HG03342 (cell line): ENCODE results near the gene ARFRP1.
"Not testable (repeated sequence)": the region's sequence is repeated elsewhere in the genome, so short reads cannot be mapped to it uniquely, and the experiment has no call there.

Experiments
- ATAC-seq: cut with Tn5 transposase; IDR thresholded peaks from one replicate; pipeline ENCODE4 v1.9.1; 2021; ENCODE audit warnings: mild to moderate bottlenecking, moderate library complexity; ENCODE audit not compliant: unreplicated experiment

ARFRP1 gene

GRCh38 chr20:63680427-63680826 lies 27.3 kb downstream of the ARFRP1 start:
- no peak for ATAC-seq

GRCh38 chr20:63679799-63680305 lies 27.9 kb downstream of the ARFRP1 start:
- ATAC-seq: no peak

GRCh38 chr20:63678667-63679465 lies 28.9 kb downstream of the ARFRP1 start:
- ATAC-seq: no peak

GRCh38 chr20:63678071-63678470 lies 29.7 kb downstream of the ARFRP1 start:
- no peak for ATAC-seq

GRCh38 chr20:63675681-63676368 lies 32.0 kb downstream of the ARFRP1 start:
- no peak for ATAC-seq

GRCh38 chr20:63673951-63674350 lies 33.8 kb downstream of the ARFRP1 start:
- ATAC-seq: no peak

- ATAC-seq: no peak
These were observed 35.1 kb downstream of the ARFRP1 start for GRCh38 chr20:63672666-63673065.

GRCh38 chr20:63671695-63672094 lies 36.1 kb downstream of the ARFRP1 start:
- ATAC-seq: not testable (repeated sequence)

- no peak for ATAC-seq
These were observed 39.4 kb downstream of the ARFRP1 start for GRCh38 chr20:63668351-63668750.

- no peak for ATAC-seq
These were observed 39.9 kb downstream of the ARFRP1 start for GRCh38 chr20:63667858-63668257.

GRCh38 chr20:63665708-63666107 lies 42.1 kb downstream of the ARFRP1 start:
- no peak for ATAC-seq

- ATAC-seq: no peak
These were observed 42.7 kb downstream of the ARFRP1 start for GRCh38 chr20:63664861-63665594.

- ATAC-seq: no peak
These were observed 43.5 kb downstream of the ARFRP1 start for GRCh38 chr20:63664143-63664851.

- ATAC-seq: no peak
These were observed 44.3 kb downstream of the ARFRP1 start for GRCh38 chr20:63663332-63664066.

GRCh38 chr20:63662813-63663189 lies 45.0 kb downstream of the ARFRP1 start:
- no peak for ATAC-seq

- no peak for ATAC-seq
These were observed 45.6 kb downstream of the ARFRP1 start for GRCh38 chr20:63661959-63662812.

GRCh38 chr20:63661108-63661507 lies 46.7 kb downstream of the ARFRP1 start:
- no peak for ATAC-seq

- ATAC-seq: no peak
These were observed 47.2 kb downstream of the ARFRP1 start for GRCh38 chr20:63660622-63661021.

- not testable (repeated sequence) for ATAC-seq
These were observed 47.6 kb downstream of the ARFRP1 start for GRCh38 chr20:63660174-63660573.
